ENCODE measurements around the gene SMC1B.
"Not testable (repeated sequence)": the region's sequence is repeated elsewhere in the genome, so short reads cannot be mapped to it uniquely, and the experiment has no call there.

The SMC1B gene

DNA sequence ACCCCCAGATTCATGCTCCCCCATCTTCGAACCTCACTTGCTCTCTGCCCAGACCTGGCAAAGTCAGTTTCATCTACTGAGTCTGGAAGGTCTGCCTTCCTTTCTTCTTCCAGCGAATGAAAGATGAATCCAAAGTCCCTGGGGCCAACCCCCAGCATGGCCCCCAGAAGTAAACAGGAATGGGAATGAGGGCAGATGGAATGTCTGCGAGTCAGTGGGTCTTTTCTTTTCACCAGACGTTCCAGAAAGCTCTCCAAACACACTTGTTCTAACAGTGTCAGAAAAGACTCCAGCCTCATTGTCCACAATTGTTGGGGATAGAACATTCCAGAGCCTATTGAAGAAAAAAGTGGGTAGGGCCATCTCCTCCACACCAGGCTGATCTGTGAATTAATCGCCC lies 28.7 kb upstream of the SMC1B start:
- no peak for DNase-seq (ENCODE audit: low spot score)

DNA sequence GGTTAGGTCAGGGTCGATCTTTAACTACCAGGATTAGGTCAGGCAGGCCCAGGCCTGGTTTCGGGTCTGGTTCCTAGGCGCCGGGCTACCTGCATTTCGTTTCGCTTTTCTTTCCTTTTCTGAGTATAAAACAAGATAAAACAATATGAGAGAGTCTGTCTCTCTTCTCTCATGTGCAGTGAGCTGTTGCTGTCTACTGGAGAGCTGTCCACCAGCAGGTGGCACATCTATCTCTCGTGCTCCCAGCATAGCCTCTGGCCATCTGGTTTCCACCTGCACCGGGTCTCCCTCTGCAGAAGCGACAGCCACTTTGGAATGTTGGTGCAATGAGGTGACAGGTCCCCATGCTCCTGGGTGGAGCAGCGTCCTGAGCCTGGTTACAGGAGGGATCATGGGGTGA lies 27.7 kb upstream of the SMC1B start:
- no peak for DNase-seq (ENCODE audit: low spot score)

DNA sequence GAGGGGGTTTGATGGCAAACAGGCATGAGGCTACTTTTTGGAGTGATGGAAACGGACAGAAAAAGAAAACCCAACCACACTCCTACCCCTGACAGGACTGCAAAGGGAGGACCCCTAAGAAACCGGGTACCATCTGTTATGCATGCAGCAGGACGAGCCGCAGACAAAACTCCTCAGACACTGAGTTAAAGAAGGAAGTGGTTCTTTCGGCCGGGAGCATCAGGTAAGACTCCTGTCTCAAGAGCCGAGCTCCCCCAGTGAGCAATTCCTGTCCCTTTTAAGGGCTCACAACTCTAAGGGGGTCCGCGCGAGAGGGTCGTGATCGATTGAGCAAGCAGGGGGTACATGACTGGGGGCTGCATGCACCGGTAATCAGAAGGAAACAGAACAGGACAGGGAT lies 27.3 kb upstream of the SMC1B start:
- not testable (repeated sequence) for DNase-seq (ENCODE audit: low spot score)

DNA sequence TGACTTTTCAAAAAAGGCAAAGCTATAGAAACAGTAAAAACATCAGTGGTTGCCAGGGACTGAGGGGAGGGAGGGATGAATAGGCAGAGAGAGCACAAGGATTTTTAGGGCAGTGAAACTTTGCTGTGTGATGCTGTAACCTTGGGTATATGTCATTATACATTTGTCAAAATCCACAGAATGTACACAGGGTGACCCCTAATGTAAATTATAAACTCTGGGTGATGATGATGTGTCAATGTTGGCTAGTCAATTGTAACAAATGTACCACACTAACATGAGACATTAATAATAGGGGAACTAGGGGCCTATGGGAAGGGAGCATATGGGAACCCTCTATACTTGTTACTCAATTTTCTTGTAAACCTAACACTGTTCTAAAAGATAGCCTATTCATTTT lies 24.9 kb upstream of the SMC1B start:
- DNase-seq (ENCODE audit: low spot score): no peak

DNA sequence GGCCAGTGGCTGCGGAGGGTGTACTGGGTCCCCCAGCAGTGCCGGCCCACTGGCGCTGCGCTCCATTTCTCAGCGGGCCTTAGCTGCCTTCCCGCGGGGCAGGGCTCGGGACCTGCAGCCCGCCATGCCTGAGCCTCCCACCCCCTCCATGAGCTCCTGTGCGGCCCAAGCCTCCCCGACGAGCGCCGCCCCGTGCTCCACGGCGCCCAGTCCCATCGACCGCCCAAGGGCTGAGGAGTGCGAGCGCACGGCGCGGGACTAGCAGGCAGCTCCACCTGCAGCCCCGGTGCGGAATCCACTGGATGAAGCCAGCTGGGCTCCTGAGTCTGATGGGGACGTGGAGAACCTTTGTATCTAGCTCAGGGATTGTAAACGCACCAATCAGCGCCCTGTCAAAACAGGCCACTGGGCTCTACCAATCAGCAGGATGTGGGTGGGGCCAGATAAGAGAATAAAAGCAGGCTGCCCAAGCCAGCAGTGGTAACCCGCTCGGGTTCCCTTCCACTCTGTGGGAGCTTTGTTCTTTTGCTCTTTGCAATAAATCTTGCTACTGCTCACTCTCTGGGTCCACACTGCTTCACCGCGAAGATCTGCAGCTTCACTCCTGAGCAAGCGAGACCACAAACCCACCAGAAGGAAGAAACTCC lies 23.6 kb upstream of the SMC1B start:
- not testable (repeated sequence) for DNase-seq (ENCODE audit: low spot score)

DNA sequence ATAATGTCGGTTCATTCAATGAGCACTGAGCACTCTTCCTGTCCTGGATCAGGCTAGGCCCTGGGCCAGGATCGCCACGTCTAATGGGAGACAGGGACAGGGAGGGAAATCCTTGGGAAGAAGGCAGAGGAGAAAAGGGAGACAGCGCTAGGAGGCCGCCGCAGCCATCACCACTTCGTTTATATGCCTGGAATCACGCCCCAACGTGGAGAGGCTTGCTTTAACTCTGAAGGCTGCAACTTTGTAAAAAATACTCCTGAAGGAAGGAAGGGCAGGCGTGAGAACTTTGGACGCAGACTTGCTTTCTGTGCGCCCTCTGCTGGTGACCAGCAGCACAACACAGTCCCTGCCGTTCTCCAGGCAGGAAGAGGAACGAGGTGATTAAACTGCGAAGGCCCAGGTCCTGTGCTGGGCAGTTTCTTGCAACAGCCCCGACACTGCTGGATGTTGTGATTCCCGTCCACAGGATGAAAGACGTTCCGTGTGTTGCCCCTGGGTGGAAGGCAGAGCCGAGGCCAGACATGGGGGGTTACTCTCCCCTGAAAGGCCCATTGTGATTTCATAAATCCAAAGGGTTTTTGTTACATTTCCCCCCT lies 22.2 kb upstream of the SMC1B start:
- peak; percentile 89 for DNase-seq (ENCODE audit: low spot score)

DNA sequence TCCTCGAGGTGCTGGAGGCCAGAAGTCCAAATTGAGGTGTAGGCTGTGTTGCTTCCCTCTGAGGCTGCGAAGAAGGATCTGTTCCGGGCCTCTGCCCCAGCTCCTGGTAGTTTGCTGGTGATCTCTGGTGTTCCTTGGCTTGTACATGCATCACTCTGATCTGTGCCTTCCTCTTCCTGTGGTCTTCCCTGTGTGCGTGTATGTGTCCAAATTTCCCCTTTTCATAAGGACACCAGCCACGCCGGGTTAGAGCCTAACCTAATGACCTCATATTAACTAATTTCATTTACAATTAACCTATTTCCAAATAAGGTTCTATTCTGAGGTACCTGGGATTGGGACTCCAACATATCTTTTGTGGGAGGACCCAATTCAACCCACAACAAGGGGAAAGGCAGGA lies 21.6 kb upstream of the SMC1B start:
- DNase-seq (ENCODE audit: low spot score): no peak

DNA sequence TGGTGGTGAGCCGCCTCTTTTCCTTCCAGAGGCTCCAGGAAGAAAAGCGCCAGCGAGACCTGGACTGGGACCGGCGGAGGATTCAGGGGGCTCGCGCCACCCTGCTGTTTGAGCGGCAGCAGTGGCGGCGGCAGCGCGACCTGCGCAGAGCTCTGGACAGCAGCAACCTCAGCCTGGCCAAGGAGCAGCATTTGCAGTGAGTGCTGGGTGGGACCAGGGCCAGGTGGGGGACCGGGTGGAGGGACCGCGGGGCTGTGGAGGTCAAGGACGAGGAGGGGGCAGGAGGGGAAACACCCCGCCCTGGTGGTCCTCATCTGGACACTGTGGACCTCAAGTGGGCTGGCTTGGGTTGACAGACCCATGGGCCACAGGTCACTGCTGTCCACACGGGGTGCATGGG lies 17.5 kb upstream of the SMC1B start:
- DNase-seq (ENCODE audit: low spot score): peak; percentile 60

DNA sequence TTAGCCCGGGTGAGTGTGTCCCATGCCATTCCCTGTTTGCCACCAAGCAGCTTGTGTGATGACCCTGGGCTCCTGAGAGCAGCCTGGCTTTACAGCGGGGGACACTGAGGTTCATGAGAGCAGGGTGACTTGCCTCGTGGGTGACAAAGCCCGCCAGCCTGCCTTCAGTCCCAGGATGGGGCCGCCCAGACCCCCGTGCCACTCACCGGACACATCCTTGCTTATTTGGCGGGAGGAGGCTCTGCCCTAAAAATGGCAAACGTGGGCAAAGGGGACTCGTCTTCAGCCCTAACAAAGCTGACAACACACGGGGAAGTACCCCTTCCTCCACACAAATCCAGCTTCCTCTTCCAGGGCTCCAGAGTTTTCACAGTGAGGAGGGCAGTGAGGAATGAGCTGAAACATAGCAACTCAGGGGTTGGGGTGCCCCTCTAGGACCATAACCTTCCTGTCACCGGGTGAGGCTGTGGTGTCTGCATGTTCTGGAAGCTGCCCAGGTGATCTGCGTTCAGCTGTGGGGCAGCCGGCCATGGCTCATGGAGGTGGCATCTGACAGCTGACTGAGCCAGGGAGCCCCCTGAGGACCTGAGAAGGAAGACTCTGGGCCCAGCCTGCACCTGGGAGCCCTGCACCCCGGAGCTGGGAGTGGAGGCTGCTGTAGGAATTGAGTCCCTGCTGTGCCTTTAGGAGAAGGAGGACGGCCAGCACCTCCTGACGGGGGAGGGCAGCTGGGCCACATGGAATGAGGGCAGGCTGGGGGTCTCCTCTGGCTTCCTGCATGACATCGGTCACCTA lies 16.8 kb upstream of the SMC1B start:
- DNase-seq (ENCODE audit: low spot score): peak; percentile 42

DNA sequence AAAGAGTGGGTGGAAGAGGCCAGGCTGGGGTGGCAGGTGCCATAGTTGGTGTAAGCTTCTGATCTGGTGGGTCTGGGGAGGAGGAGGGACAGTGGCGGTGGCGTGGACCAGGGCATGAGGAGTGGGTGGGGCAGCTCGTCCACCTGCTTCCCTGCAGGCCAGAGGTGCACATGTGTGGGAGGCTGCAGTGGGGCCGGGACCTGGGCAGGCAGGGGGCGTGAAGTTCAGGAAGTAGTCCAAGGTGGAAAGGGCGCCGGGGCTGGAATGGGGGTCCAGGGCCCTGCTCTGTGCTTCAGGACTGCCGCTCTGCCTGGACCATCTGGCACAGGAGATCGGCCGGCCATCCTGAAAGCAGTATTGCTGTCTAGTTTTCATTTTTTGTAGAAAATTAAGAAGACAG lies 16.0 kb upstream of the SMC1B start:
- peak; percentile 48 for DNase-seq (ENCODE audit: low spot score)

DNA sequence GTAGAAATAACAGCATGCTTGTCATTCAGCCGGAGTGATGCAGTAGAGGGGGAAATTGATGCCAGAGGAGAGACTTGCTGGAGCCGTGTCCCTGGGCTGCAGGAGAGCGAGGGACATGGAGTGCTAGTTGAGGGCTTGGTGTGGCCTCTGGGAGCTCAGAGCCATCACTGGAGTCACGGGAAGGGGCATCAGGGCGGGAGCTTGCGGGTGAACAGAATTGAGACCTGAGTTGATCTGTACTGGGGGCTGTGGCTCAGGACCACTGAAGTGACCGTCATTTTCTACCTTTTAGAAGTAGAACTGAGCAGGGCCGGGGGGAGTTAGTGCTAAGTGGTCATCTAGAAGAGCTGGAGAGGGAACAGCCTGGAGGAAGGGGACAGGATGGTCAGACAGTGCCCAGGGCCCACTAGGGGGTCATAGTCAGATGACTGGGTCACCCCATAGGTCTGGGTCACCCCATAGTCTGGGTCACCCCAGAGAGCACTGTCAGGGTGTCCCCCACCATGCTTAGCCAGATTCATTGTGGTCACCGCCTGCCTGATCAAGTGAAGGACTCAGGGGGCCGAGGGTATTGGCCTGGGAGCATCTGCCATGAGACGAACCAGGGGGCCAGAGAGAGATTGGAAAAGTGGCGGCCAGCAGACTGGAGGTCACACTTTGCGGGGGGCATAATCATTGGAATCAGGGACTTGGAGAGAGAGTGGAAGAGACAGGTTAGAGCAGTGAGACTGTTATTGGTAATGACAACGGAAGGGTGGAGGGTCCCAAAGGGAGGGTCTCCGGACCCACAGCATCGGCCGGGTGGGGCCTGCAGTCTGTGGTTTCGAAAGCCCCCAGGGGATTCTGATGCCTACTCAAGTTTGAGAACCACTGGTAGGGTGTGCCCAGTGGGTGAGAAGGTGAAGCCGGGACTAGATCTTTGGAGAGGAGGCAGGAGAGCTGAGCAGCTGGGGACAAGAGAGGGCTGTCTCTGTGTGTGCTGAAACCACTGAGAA lies 15.3 kb upstream of the SMC1B start:
- peak; percentile 56 for DNase-seq (ENCODE audit: low spot score)

DNA sequence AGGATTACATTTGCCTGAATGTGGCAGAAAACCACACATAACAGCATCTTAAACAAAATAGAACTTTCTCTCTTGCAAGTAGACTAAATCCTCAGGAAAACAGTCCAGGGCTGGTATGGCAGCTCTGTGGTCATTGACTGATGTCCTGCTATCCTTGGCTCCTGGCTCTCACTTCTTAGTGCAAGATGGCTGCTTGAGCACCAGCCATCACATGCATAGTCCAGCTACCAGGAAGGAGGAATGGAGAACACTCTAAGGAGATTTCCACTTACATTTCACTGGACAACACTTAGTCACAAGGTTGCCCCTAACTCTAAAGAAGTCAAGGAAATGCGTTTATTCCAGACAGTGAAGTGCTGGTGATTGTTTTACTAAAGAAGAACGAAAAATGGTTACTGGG lies 13.7 kb upstream of the SMC1B start:
- DNase-seq (ENCODE audit: low spot score): no peak

DNA sequence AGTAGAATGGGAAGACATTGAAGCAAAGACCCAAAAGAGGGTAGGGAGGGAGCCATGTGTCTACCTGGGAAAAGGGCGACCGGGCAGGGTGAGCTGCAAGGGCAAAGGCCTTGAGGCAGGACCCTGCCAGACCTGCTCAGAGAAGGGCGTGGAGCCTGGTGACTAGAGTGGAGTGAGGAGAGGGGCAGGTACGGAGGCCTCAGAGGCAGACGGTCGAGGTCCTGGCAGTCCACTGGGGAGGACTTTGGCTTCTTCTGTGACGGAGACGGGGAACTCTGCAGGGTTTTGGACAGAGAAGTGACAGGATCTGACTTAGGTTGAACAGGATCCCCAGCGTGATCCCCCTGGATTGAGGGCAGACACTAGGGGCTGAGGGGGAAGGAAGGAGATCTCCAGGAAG lies 13.0 kb upstream of the SMC1B start:
- DNase-seq (ENCODE audit: low spot score): no peak

DNA sequence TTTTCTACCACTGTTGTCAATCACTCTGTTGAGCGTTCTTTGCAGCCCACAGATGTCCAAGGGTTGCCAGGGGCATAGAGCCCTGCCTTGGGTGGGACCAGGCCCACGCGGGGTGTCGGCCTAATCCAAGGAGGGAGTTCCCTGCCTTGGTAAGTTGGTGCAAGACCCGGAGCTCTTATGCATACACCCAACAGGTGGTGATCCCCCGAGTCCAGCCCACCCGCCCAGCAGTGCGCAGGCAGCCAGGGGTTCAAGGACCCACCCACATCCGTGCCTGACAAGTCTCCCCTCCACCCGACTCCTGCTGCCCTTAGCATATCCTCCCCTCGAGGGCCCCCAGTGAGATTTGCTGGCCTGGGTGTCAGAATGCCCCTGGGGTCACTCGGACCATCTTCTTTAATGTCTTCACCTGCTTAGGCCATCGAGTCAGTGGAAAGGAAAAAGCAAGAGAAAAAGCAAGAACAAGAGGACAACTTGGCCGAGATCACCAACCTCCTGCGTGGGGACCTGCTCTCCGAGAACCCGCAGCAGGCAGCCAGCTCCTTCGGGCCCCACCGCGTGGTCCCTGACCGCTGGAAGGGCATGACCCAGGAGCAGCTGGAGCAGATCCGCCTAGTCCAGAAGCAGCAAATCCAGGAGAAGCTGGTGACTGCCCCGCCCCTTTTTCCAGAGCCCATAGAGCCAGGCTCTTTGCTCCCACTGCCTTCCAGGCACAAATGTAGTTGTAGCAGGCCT lies 12.3 kb upstream of the SMC1B start:
- no peak for DNase-seq (ENCODE audit: low spot score)

DNA sequence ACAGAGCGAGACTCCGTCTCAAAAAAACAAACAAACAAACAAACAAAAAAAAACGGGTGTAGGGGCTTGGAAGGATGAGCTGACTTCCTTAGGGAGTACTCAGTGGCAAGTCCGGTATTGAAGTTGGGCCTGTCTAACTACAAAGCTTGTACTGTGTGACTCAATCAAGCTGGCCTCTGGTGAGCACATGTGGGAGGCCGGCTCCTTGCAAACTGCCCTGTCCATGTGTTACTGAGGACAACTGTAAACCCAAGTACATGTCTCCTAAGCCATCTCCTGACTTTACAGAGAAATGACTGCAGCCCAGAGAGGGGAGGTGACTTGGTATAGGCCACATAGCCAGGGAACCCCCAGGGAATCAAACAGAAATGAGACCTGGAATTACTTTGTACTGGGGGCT lies 11.7 kb upstream of the SMC1B start:
- DNase-seq (ENCODE audit: low spot score): no peak

DNA sequence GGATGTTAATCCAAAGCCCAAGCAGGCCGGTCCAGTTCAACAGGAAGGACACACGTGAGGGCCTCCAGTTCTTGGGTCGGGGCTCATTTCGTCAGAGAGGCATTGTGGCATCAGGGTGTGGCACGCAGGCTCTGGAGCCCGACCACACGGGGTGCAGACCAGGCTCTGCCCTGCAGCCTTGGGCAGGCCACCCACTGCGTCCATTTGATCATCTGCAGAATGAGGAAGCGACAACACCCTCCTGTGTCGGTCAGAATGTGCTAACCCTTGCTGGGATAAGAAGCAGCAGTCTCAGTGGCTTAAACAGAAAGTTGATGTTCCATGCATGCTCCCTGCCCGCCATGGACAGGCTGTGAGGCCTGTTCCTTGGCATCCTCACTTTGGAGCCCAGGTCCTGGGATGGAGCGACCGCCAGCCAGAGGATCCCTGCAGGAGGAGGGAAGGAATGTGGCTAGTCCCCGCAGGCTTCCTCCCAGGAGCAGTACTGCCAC lies 10.9 kb upstream of the SMC1B start:
- DNase-seq (ENCODE audit: low spot score): no peak

DNA sequence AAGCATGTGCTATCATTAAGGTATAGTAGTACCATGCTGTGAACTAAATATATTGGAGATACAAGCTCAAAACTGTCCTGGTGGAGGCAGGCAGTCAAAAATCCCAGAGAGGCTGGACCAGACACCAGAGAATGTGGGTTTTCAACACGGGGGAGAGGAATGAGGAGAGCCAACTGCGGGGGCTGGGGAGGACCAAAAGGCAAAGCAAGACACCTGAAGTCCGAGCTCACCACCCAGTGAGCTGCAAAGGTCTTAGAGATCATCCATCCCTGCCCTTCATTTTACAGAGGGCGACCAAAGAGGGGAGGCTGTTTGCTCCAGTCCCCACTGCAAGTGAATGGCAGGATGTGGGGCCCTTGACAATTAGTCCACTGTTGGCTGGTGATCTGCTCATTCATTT lies 10.1 kb upstream of the SMC1B start:
- DNase-seq (ENCODE audit: low spot score): no peak

DNA sequence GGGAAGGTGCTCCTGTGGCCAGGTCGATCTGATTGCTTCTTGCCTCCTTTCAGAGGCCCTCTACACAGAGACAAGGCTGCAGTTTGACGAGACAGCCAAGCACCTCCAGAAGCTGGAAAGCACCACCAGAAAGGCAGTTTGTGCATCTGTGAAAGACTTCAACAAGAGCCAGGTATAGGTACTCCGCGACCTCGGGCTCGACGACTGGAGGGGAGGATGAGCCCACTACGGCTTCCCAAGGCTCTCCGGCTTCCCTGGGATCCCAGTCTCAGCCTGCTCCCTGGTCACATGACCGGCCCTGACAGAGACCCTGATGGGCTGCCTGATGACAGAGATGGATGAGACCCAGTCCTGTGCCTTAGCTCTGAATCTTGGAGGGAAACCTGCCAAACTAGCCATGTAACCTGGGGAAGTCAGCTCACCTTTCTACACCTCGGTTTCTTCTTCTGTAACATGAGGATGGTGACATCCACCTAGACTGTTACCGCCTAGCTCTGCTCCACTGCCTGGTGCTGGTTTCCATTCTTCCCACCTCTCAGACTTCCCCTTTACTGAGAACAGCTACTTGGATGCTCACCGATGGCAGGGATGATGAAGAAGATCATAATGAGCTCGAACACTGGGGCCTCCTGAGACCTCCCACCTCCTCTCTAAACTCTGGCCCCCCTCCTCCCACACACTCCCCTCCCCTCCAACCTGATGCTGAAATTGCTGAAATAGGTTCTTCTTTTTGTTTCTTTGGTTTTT lies 9.0 kb upstream of the SMC1B start:
- no peak for DNase-seq (ENCODE audit: low spot score)

DNA sequence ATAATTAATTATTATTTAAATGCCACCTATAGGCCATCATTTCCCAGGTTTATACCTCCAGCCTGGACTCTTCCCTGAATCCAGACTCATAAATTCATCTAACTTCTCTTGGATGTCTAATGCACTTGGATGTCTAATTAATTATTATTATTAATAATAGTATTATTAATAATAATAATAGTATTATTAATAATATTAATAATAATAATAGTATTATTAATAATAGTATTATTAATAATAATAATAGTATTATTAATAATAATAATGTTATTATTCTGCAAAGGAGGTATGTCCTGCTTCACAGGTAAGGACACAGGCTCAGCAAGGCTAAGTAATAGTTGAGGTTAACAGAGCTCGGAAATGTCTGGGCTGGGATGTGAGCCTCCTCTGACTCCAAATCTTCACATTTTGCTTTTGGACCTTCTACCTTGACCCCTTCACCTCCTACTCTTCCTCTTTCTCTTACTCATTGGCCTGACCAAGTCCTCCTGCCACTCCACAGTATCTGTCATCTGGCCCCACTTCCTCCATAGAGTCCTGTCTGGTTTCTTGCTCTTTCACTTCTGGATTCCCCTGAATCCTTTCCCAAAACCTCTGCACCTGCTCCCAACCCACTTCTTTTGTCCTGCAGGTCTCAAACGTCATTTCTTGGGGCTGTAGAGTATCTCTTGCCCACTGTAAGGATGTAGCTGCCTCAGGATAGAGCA lies 8.1 kb upstream of the SMC1B start:
- DNase-seq (ENCODE audit: low spot score): no peak

DNA sequence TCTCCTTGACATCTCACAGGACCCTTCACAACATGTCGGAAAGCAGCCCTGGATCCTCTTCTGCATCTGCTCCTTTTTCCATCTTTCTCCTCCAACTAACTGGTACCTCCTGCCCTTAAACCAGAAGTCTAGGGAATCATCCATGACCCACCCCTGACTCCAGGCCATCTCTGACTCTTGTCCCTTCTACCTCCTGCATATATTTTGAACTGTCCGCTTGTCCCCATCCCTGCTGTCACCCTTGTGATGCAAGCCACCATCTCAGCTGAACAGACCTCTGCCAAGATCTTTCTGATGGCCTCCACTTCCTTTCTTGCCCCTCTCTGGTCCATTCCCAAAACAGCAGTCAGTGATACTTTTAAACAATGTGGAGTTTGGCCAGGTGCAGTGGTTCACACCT lies 7.1 kb upstream of the SMC1B start:
- DNase-seq (ENCODE audit: low spot score): no peak

Measured in left forelimb (tissue), 1 donor.